SK-N-SH (cell line): ENCODE data around the gene ASH1L.

ENCODE experiments used
- EP300 ChIP-seq, 2 experiments: IDR thresholded peaks; 2 replicates each; pipeline versions ENCODE4 v1.4.0 to v1.6.1; 2012; ENCODE audit warnings: borderline replicate concordance in 1 of 2, low read depth in 1 of 2, low read length in 1 of 2
- EZH2phosphoT487 ChIP-seq: fragments of 200-600 bp; sonication (generic); IDR thresholded peaks from 2 replicates; pipeline ENCODE4 v1.6.1; 2017; ENCODE audit warnings: low read depth, mixed run types, mild to moderate bottlenecking, antibody characterized with exemption, moderate library complexity, borderline replicate concordance
- FOXJ3 ChIP-seq: sonication (generic); formaldehyde crosslinking; IDR thresholded peaks from 2 replicates; pipeline ENCODE4 v1.5.1; 2020; ENCODE audit warnings: mild to moderate bottlenecking, missing genetic modification reagents
- GABPA ChIP-seq: IDR thresholded peaks from 2 replicates; pipeline ENCODE4 v1.4.0; 2012; ENCODE audit warnings: low read depth, mild to moderate bottlenecking
- GATA2 ChIP-seq: sonication (generic); formaldehyde crosslinking; IDR thresholded peaks from 2 replicates; pipeline ENCODE4 v1.5.0; 2020; ENCODE audit warnings: mild to moderate bottlenecking, missing genetic modification reagents
- POLR2AphosphoS5 ChIP-seq: IDR thresholded peaks from 2 replicates; pipeline ENCODE4 v1.6.1; 2012; ENCODE audit warnings: low read depth, low read length
- RCOR1 ChIP-seq: fragments of 150-350 bp; IDR thresholded peaks from 2 replicates; pipeline ENCODE4 v1.6.1; 2017; ENCODE audit warnings: antibody characterized with exemption, low read length
- RXRA ChIP-seq: IDR thresholded peaks from 2 replicates; pipeline ENCODE4 v1.4.0; 2012; ENCODE audit warnings: low read depth, mild to moderate bottlenecking, borderline replicate concordance
- YY1 ChIP-seq: IDR thresholded peaks from 2 replicates; pipeline ENCODE4 v1.4.0; 2012; ENCODE audit warnings: low read depth, mild to moderate bottlenecking
- TF ChIP-seq, protein P1 (sequence below): IDR thresholded peaks from 2 replicates; pipeline ENCODE4 v1.4.0; 2012; ENCODE audit warnings: low read depth
- TF ChIP-seq, protein P2 (sequence below): fragments of 200-600 bp; sonication (generic); IDR thresholded peaks from 2 replicates; pipeline ENCODE4 v1.6.1; 2017; ENCODE audit warnings: antibody characterized with exemption, mild to moderate bottlenecking, moderate library complexity
- TF ChIP-seq, protein P3 (sequence below): IDR thresholded peaks from 2 replicates; pipeline ENCODE4 v1.6.1; 2012; ENCODE audit warnings: mild to moderate bottlenecking, low read depth, low read length, moderate library complexity
- TF ChIP-seq, protein P4 (sequence below): IDR thresholded peaks from 2 replicates; pipeline ENCODE4; 2012

DNA sequence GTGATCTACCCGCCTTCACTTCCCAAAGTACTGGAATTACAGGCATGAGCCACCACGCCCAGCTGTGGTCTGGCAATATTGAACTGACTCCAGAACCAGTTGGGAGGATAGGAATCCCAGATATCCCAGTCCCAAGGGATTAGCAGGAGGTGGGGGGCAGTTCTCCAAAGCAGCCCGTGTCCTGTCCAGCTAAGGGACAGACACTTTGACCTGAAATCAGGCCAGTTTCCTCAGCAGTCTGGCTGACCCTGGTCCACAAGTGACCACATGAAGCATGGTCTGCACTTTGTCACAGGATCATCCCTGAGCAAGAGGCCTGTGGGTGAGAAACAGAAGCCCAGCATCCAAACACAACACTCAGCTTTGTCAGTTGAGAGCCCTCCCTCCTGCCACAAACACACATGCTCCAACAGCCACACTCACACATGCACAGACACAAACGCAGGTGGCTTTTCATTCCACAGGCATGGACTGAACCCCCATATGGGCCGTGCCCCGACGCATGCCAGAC is 256.7 kb downstream of the ASH1L start:
- no peak for TF ChIP-seq EP300 (IDR thresholded peaks at IDR 0.05; ENCODE audit: borderline replicate concordance in 1 of 2, low read depth in 1 of 2, low read length in 1 of 2)
- TF ChIP-seq, protein P1, sequence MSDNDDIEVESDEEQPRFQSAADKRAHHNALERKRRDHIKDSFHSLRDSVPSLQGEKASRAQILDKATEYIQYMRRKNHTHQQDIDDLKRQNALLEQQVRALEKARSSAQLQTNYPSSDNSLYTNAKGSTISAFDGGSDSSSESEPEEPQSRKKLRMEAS, result no peak
- no peak for TF ChIP-seq RXRA
- no peak for TF ChIP-seq EZH2phosphoT487
- TF ChIP-seq POLR2AphosphoS5, result no peak
- TF ChIP-seq, protein P2, sequence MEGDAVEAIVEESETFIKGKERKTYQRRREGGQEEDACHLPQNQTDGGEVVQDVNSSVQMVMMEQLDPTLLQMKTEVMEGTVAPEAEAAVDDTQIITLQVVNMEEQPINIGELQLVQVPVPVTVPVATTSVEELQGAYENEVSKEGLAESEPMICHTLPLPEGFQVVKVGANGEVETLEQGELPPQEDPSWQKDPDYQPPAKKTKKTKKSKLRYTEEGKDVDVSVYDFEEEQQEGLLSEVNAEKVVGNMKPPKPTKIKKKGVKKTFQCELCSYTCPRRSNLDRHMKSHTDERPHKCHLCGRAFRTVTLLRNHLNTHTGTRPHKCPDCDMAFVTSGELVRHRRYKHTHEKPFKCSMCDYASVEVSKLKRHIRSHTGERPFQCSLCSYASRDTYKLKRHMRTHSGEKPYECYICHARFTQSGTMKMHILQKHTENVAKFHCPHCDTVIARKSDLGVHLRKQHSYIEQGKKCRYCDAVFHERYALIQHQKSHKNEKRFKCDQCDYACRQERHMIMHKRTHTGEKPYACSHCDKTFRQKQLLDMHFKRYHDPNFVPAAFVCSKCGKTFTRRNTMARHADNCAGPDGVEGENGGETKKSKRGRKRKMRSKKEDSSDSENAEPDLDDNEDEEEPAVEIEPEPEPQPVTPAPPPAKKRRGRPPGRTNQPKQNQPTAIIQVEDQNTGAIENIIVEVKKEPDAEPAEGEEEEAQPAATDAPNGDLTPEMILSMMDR, result no peak
- TF ChIP-seq, protein P3, sequence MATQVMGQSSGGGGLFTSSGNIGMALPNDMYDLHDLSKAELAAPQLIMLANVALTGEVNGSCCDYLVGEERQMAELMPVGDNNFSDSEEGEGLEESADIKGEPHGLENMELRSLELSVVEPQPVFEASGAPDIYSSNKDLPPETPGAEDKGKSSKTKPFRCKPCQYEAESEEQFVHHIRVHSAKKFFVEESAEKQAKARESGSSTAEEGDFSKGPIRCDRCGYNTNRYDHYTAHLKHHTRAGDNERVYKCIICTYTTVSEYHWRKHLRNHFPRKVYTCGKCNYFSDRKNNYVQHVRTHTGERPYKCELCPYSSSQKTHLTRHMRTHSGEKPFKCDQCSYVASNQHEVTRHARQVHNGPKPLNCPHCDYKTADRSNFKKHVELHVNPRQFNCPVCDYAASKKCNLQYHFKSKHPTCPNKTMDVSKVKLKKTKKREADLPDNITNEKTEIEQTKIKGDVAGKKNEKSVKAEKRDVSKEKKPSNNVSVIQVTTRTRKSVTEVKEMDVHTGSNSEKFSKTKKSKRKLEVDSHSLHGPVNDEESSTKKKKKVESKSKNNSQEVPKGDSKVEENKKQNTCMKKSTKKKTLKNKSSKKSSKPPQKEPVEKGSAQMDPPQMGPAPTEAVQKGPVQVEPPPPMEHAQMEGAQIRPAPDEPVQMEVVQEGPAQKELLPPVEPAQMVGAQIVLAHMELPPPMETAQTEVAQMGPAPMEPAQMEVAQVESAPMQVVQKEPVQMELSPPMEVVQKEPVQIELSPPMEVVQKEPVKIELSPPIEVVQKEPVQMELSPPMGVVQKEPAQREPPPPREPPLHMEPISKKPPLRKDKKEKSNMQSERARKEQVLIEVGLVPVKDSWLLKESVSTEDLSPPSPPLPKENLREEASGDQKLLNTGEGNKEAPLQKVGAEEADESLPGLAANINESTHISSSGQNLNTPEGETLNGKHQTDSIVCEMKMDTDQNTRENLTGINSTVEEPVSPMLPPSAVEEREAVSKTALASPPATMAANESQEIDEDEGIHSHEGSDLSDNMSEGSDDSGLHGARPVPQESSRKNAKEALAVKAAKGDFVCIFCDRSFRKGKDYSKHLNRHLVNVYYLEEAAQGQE, result no peak
- no peak for TF ChIP-seq RCOR1
- TF ChIP-seq GATA2 (CRISPR knock-in tag), result no peak
- no peak for TF ChIP-seq GABPA
- TF ChIP-seq, protein P4, sequence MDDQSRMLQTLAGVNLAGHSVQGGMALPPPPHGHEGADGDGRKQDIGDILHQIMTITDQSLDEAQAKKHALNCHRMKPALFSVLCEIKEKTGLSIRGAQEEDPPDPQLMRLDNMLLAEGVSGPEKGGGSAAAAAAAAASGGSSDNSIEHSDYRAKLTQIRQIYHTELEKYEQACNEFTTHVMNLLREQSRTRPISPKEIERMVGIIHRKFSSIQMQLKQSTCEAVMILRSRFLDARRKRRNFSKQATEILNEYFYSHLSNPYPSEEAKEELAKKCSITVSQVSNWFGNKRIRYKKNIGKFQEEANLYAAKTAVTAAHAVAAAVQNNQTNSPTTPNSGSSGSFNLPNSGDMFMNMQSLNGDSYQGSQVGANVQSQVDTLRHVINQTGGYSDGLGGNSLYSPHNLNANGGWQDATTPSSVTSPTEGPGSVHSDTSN, result no peak
- TF ChIP-seq FOXJ3 (CRISPR knock-in tag), result no peak
- no peak for TF ChIP-seq YY1
